DMS153 treated with DMSO at 0.1 percent for 48 hours (cell line): ENCODE data around the gene FAM171A2.

Source experiments
- DNase-seq: peaks from one replicate; lab custom pipeline; 2025; ENCODE audit not compliant: unreplicated experiment; lab: John Stamatoyannopoulos, UW

The FAM171A2 gene

GRCh38 chr17:44307387-44308186 lies 56.1 kb downstream of the FAM171A2 start:
- peak; percentile 33 for DNase-seq

- no peak for DNase-seq
Measured at GRCh38 chr17:44304651-44305050, 59.0 kb downstream of the FAM171A2 start.
